ENCODE results near the gene BRD3OS. TPM values are rescaled to one million over a fixed set of nuclear protein-coding genes. Genes with fewer than 3 reads are reported as not detected.

BRD3OS gene
- total and polyA plus RNA-seq, 2 donors (not counting 3 experiments of a cell fraction or from before 2014, with no cell fraction given), result 11.9 to 15.4 TPM

DNA sequence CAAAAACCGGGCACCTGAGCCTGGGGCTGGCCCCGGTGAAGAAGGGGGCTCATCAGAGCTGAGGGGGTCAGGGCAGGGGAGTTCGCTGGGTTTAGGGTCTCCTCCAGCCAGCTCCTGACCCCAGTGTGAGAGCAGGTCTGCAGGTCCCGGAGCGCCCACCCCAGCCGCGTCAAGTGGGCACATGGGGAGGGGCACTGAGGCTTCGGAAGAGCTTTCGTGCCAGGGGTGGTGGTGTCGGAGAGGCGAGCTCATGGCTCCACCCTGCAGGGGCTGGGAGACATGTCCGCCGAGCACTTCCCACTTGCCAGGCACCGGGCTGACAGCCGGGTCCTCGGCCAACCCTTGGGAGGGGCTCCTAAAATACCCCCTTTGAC, 46.4 kb upstream of the BRD3OS start:
- intact Hi-C loops (cut with micrococcal nuclease), result no loop called here
- Histone ChIP-seq H3K9me1 (replicated peaks; ENCODE audit: control insufficient read depth, extremely low read depth, insufficient read depth, low read length) (no peaks in the 10 kb centered on the region), H3K36me3 (ENCODE audit: control insufficient read depth in 2 of 2, extremely low read depth in 1 of 2, insufficient read depth in 2 of 2, low read length in 2 of 2) (no peaks in the 10 kb centered on the region), H3K9ac (replicated peaks; ENCODE audit: extremely low read depth, insufficient read depth, low read length) (no peak overlapping the region), H3K79me2 (ENCODE audit: control insufficient read depth, insufficient read depth, low read length) (peaks cover 94% of the 10 kb centered on the region), H3K4me1 (ENCODE audit: control insufficient read depth, extremely low read depth, insufficient read depth, low read length) (peaks cover 19% of the 10 kb centered on the region), H2AFZ (ENCODE audit: low read depth, low read length) (peak overlapping the region; percentile 11), H3K9me3 (replicated peaks; ENCODE audit: control insufficient read depth, insufficient read depth, low read length) (no peaks in the 10 kb centered on the region), H4K20me1 (replicated peaks; ENCODE audit: control insufficient read depth, extremely low read depth, insufficient read depth, low read length) (no peaks in the 10 kb centered on the region), H3K4me3 (replicated peaks in 1 of 3; ENCODE audit: insufficient read depth in 1 of 3, low read depth in 1 of 3, low read length in 3 of 3) (no peak overlapping the region), H3K27me3 (ENCODE audit: control insufficient read depth in 2 of 2, insufficient read depth in 2 of 2, low read length in 2 of 2) (no peaks in the 10 kb centered on the region), H3K4me2 (ENCODE audit: insufficient read depth, low read length) (peak overlapping the region; percentile 49), H3K27ac (ENCODE audit: insufficient read depth, low read depth, low read length) (peak overlapping the region; percentile 52)
- no TSS peak for BruUV-seq (replicated peaks)
- ChIA-PET CTCF (interaction anchor here (1.0 to 1.5 kb wide), 3 partner anchors 15 to 197 kb away, joined by 3 to 6 read pairs (median 5); no protein-coding TSS in a partner anchor), POLR2A (no interaction called here)
- dilution Hi-C loops (cut with MboI; ENCODE audit: extremely low pct_ligation_motif_present, low sequenced_read_pairs), result no loop called here
- FAIRE-seq, result no peak
- no peak for TF ChIP-seq GATA2 (IDR thresholded peaks at IDR 0.05; ENCODE audit: insufficient read depth, insufficient read length, low read depth, low read length)
- TF ChIP-seq, protein P1, sequence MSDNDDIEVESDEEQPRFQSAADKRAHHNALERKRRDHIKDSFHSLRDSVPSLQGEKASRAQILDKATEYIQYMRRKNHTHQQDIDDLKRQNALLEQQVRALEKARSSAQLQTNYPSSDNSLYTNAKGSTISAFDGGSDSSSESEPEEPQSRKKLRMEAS (IDR thresholded peaks at IDR 0.05; ENCODE audit: insufficient read depth, insufficient read length), result no peak
- no peak for TF ChIP-seq FOS (IDR thresholded peaks at IDR 0.05; ENCODE audit: borderline replicate concordance, insufficient read depth, low read length)
- no peak for TF ChIP-seq POLR2AphosphoS5 (IDR thresholded peaks at IDR 0.05; ENCODE audit: insufficient read depth, low read depth, low read length)
- no peak for TF ChIP-seq JUN (IDR thresholded peaks at IDR 0.05; ENCODE audit: borderline replicate concordance, insufficient read depth, insufficient read length, low read depth)
- TF ChIP-seq POLR2A (IDR thresholded peaks at IDR 0.05; ENCODE audit: low read depth, low read length), result no peak
- TF ChIP-seq, protein P2, sequence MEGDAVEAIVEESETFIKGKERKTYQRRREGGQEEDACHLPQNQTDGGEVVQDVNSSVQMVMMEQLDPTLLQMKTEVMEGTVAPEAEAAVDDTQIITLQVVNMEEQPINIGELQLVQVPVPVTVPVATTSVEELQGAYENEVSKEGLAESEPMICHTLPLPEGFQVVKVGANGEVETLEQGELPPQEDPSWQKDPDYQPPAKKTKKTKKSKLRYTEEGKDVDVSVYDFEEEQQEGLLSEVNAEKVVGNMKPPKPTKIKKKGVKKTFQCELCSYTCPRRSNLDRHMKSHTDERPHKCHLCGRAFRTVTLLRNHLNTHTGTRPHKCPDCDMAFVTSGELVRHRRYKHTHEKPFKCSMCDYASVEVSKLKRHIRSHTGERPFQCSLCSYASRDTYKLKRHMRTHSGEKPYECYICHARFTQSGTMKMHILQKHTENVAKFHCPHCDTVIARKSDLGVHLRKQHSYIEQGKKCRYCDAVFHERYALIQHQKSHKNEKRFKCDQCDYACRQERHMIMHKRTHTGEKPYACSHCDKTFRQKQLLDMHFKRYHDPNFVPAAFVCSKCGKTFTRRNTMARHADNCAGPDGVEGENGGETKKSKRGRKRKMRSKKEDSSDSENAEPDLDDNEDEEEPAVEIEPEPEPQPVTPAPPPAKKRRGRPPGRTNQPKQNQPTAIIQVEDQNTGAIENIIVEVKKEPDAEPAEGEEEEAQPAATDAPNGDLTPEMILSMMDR (IDR thresholded peaks at IDR 0.05; ENCODE audit: extremely low read depth in 1 of 2, insufficient read depth in 1 of 2, low read depth in 1 of 2, low read length in 2 of 2), result no peak
- TF ChIP-seq MYC (IDR thresholded peaks at IDR 0.05; ENCODE audit: low read depth, low read length), result no peak
- TF ChIP-seq EZH2 (IDR thresholded peaks at IDR 0.05; ENCODE audit: borderline replicate concordance, low read depth, low read length, severe bottlenecking), result no peak
- no peak for DNase-seq (ENCODE audit: low read depth, low spot score)
